HepG2 (cell line): ENCODE measurements around the gene SIK3. TPM values are rescaled to one million over a fixed set of nuclear protein-coding genes. Genes with fewer than 3 reads are reported as not detected.

ENCODE experiments used
- AHDC1 ChIP-seq: sonication (generic); formaldehyde crosslinking; IDR thresholded peaks from 2 replicates; pipeline ENCODE4 v1.5.1; 2020; ENCODE audit warnings: mild to moderate bottlenecking, missing genetic modification reagents, borderline replicate concordance
- BRF2 ChIP-seq: sonication (generic); formaldehyde crosslinking; IDR thresholded peaks from 2 replicates; pipeline ENCODE4 v1.8.1; 2022; ENCODE audit warnings: mild to moderate bottlenecking, missing genetic modification reagents
- DMAP1 ChIP-seq: IDR thresholded peaks from 2 replicates; pipeline ENCODE4 v1.6.1; 2016
- FOXK2 ChIP-seq: fragments of 450-650 bp; IDR thresholded peaks from 2 replicates; pipeline ENCODE4 v1.6.1; 2016
- GATAD1 ChIP-seq: IDR thresholded peaks from 2 replicates; pipeline ENCODE4 v1.6.1; 2016; ENCODE audit warnings: missing genetic modification reagents, missing compliant biosample characterization
- GLMP ChIP-seq: sonication (generic); formaldehyde crosslinking; IDR thresholded peaks from 2 replicates; pipeline ENCODE4 v1.9.0; 2021; ENCODE audit warnings: missing genetic modification reagents, mild to moderate bottlenecking, borderline replicate concordance
- MAFF ChIP-seq: IDR thresholded peaks from 2 replicates; pipeline ENCODE4 v1.6.1; 2011; ENCODE audit warnings: low read depth, low read length, improper control_type of control experiment
- PHF8 ChIP-seq: sonication (generic); formaldehyde crosslinking; IDR thresholded peaks from 2 replicates; pipeline ENCODE4 v1.5.0; 2020; ENCODE audit warnings: missing genetic modification reagents
- SETDB1 ChIP-seq: sonication (generic); formaldehyde crosslinking; IDR thresholded peaks from 2 replicates; pipeline ENCODE4 v1.5.1; 2020; ENCODE audit warnings: missing genetic modification reagents, mild to moderate bottlenecking, borderline replicate concordance
- SKI ChIP-seq: fragments of 450-650 bp; IDR thresholded peaks from one replicate; pipeline ENCODE4 v1.6.1; 2018; ENCODE audit warnings: mild to moderate bottlenecking; ENCODE audit not compliant: partially characterized antibody
- SMYD3 ChIP-seq: sonication (generic); formaldehyde crosslinking; IDR thresholded peaks from 2 replicates; pipeline ENCODE4 v1.8.1; 2023; ENCODE audit warnings: mild to moderate bottlenecking, missing genetic modification reagents
- SRY ChIP-seq: sonication (generic); formaldehyde crosslinking; IDR thresholded peaks from 2 replicates; pipeline ENCODE4 v1.8.0; 2022; ENCODE audit warnings: mild to moderate bottlenecking, missing genetic modification reagents
- TCF7 ChIP-seq: sonication (generic); IDR thresholded peaks from 2 replicates; pipeline ENCODE4 v1.6.1; 2016; ENCODE audit warnings: antibody characterized with exemption, low read depth
- XRCC5 ChIP-seq: fragments of 200-400 bp; formaldehyde crosslinking; optimal IDR thresholded peaks from 2 replicates; pipeline ENCODE3; 2017; ENCODE audit warnings: mild to moderate bottlenecking, low read length
- ZBTB33 ChIP-seq: sonication (generic); formaldehyde crosslinking; IDR thresholded peaks from 2 replicates; pipeline ENCODE4 v1.4.0; 2020; ENCODE audit warnings: missing genetic modification reagents
- ZNF160 ChIP-seq: sonication (generic); formaldehyde crosslinking; IDR thresholded peaks from 2 replicates; pipeline ENCODE4 v1.8.0; 2022; ENCODE audit warnings: mild to moderate bottlenecking, inconsistent platforms, missing genetic modification reagents
- ZNF460 ChIP-seq: sonication (generic); formaldehyde crosslinking; IDR thresholded peaks from 2 replicates; pipeline ENCODE4 v1.5.1; 2020; ENCODE audit warnings: missing genetic modification reagents, mild to moderate bottlenecking, borderline replicate concordance
- ZNF605 ChIP-seq: sonication (generic); formaldehyde crosslinking; IDR thresholded peaks from 2 replicates; pipeline ENCODE4 v1.8.0; 2022; ENCODE audit warnings: mild to moderate bottlenecking, missing genetic modification reagents
- ZSCAN29 ChIP-seq: sonication (generic); formaldehyde crosslinking; conservative IDR thresholded peaks from 2 replicates; pipeline ENCODE4 v1.4.0; 2020; ENCODE audit warnings: mild to moderate bottlenecking, missing genetic modification reagents
- polyA plus RNA-seq, 8 experiments: library from polyadenylated mRNA; depleted of rRNA in 3 of 8; stranded (reverse) in 7 of 8; unstranded in 1 of 8; fragments of >200 nt; fragmentation: Illumina TruSeq in 4 of 8; extraction: Trizol in 4 of 8; gene quantifications; 2 replicates each; pipeline versions ENCODE4 v1.2.1 to v1.2.3, GENCODE V29; 2011 to 2016; ENCODE audit warnings: low read depth in 4 of 8, missing spikeins in 1 of 8, mixed read lengths in 1 of 8; ENCODE audit not compliant: insufficient read depth in 1 of 8
- total RNA-seq, 5 experiments: library from RNA; depleted of rRNA; stranded (reverse); fragments of >200 nt; fragmentation: Illumina TruSeq; extraction: Trizol; gene quantifications; 2 replicates each; pipeline ENCODE4 v1.2.3, GENCODE V29; 2016; ENCODE audit warnings: low read depth in 1 of 5

The SIK3 gene
- total and polyA plus RNA-seq, 2 of the 13 experiments (the other 11 are each of a cell fraction or from before 2014, with no cell fraction given), result 5.7 to 9.8 TPM

- TF ChIP-seq SKI, result peak; percentile 89
- peak; percentile 43; the same call in 1 of the 2 replicates for TF ChIP-seq PHF8
- TF ChIP-seq ZNF605 (CRISPR knock-in tag), result peak; percentile 91
- no peak for TF ChIP-seq MAFF
- 0 out of 2 replicates have a peak, but pooled peaks have one; percentile 41 for TF ChIP-seq ZNF160 (CRISPR knock-in tag)
- TF ChIP-seq SRY (CRISPR knock-in tag), result 0 out of 2 replicates have a peak, but pooled peaks have one; percentile 35
- TF ChIP-seq GLMP (CRISPR knock-in tag), result no peak
- peak; percentile 84; the same call in 1 of the 2 replicates for TF ChIP-seq SMYD3 (CRISPR knock-in tag)
- peak; percentile 96 for TF ChIP-seq TCF7
- TF ChIP-seq ZSCAN29 (CRISPR knock-in tag), result peak; percentile 71; the same call in 1 of the 2 replicates
- peak; percentile 38; the same call in 1 of the 2 replicates for TF ChIP-seq ZBTB33 (CRISPR knock-in tag)
- TF ChIP-seq SETDB1 (CRISPR knock-in tag), result no peak
- TF ChIP-seq XRCC5, result peak; percentile 26
- peak; percentile 55 for TF ChIP-seq FOXK2
- TF ChIP-seq BRF2 (CRISPR knock-in tag), result peak; percentile 69
- no peak for TF ChIP-seq ZNF460 (CRISPR knock-in tag)
- TF ChIP-seq AHDC1 (CRISPR knock-in tag), result peak; percentile 89; the same call in 1 of the 2 replicates
- peak; percentile 51 for TF ChIP-seq GATAD1
- TF ChIP-seq DMAP1 (CRISPR knock-in tag), result peak; percentile 53; the same call in 1 of the 2 replicates
Measured at GRCh38 chr11:116808262-116809175, 289.7 kb downstream of the SIK3 start (continued).
